Measurements from ENCODE around the gene FNBP1. TPM values are rescaled to one million over a fixed set of nuclear protein-coding genes. Genes with fewer than 3 reads are reported as not detected.

Gene FNBP1
- total RNA-seq, 1 experiment from 2014 or later, result 36.5 TPM

DNA sequence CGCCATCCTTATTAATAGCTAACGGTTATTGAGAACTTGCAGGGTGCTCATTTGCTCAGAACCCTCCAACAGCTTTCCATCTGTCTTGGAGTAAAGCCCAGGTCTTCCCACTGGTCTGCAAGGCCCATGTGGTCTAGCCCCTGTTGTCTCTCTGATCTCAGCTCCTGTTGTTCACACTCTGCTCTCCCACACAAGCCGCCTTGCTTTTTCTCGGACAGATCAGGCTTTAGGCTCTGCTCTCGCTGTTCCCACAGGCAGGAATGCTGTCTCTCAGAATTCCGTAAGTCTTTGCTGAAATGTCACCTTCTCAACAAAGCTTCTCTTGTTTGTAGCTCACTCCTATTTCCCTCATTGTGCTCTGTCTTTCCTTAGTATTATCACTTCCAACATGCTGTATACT lies 45.1 kb upstream of the FNBP1 start:
- no peaks in the 10 kb centered on the region for H3K9me3 ChIP-seq (ENCODE audit: control insufficient read depth, low read depth, low read length)
- no peak for DNase-seq
- H3K27me3 Mint-ChIP-seq (ENCODE audit: low read depth), result no peaks in the 10 kb centered on the region
- H3K79me2 ChIP-seq (ENCODE audit: insufficient read depth, low read length), result no peaks in the 10 kb centered on the region
- no peak overlapping the region for H2AFZ ChIP-seq (ENCODE audit: low read length)
- no peaks in the 10 kb centered on the region for H3K23me2 ChIP-seq (ENCODE audit: insufficient read length, low read depth, low read length, poor library complexity, severe bottlenecking)
- no peak overlapping the region for H3K4me3 Mint-ChIP-seq
- no CpG with 5 or more reads among the region's 6 CpGs for WGBS (ENCODE audit: extremely low coverage, insufficient read length, low lambda C conversion rate)
- H4K20me1 ChIP-seq (ENCODE audit: control insufficient read depth, insufficient read depth, insufficient read length), result no peaks in the 10 kb centered on the region
- no peak overlapping the region for H2BK20ac ChIP-seq (ENCODE audit: low read depth, low read length, poor library complexity, severe bottlenecking)
- H4K91ac ChIP-seq (ENCODE audit: insufficient read length, low read depth, low read length), result no peak overlapping the region
- H3K4me1 Mint-ChIP-seq, result no peaks in the 10 kb centered on the region
- no peak overlapping the region for H2BK5ac ChIP-seq (ENCODE audit: insufficient read length, low read length)
- no peaks in the 10 kb centered on the region for H3K4me1 ChIP-seq (ENCODE audit: insufficient read depth, low read length)
- no peak overlapping the region for H2BK12ac ChIP-seq (ENCODE audit: insufficient read length, low read depth, low read length)
- H3K4ac ChIP-seq (ENCODE audit: low read depth, low read length), result no peak overlapping the region
- no peak overlapping the region for H3K18ac ChIP-seq (ENCODE audit: insufficient read length, low read depth, low read length)
- no peak overlapping the region for H2BK15ac ChIP-seq (ENCODE audit: low read depth, low read length)
- no peak overlapping the region for H3K56ac ChIP-seq (ENCODE audit: insufficient read length, low read depth, low read length)
- H2BK120ac ChIP-seq (ENCODE audit: low read depth, low read length, poor library complexity, severe bottlenecking), result no peak overlapping the region
- H3T11ph ChIP-seq (ENCODE audit: low read length), result no peak overlapping the region
- H3K36me3 Mint-ChIP-seq (ENCODE audit: insufficient read depth in 1 of 3, low read depth in 3 of 3), result peaks cover 7 to 49% (median 40%) of the 10 kb centered on the region in 3 experiments; a peak in 6 of 7 replicates
- no peak overlapping the region for H3K27ac ChIP-seq (ENCODE audit: insufficient read length, low read depth, low read length)
- no peak overlapping the region for H3K4me2 ChIP-seq (ENCODE audit: insufficient read depth, insufficient read length, low read length)
- TF ChIP-seq CTCF (conservative IDR thresholded peaks at IDR 0.05), result no peak
- H2AK5ac ChIP-seq (ENCODE audit: insufficient read length, low read length), result no peak overlapping the region
- H3K27ac Mint-ChIP-seq, result peak overlapping the region in 1 of 3 experiments; percentile 47; a peak in 2 of 7 replicates
- H4K8ac ChIP-seq (replicated peaks; ENCODE audit: insufficient read length, low read depth, low read length), result no peak overlapping the region
- H3K23ac ChIP-seq (ENCODE audit: insufficient read length, low read depth, low read length), result no peak overlapping the region
- no peak overlapping the region for H3K9ac ChIP-seq (ENCODE audit: extremely low read depth, insufficient read length, low read length)
- no peaks in the 10 kb centered on the region for H3K27me3 ChIP-seq (ENCODE audit: insufficient read depth, low read length)
- no peak overlapping the region for H4K5ac ChIP-seq (ENCODE audit: insufficient read length, low read depth, low read length)
- H3K79me1 ChIP-seq (ENCODE audit: insufficient read depth, low read depth, low read length, poor library complexity, severe bottlenecking), result no peaks in the 10 kb centered on the region
- no peak overlapping the region for H3K14ac ChIP-seq (ENCODE audit: insufficient read depth, low read length)
- no peaks in the 10 kb centered on the region for H3K9me3 Mint-ChIP-seq
